ENCODE results near the gene PCSK1. TPM values are rescaled to one million over a fixed set of nuclear protein-coding genes. Genes with fewer than 3 reads are reported as not detected.

Gene PCSK1
- total RNA-seq, 1 experiment from 2014 or later: 0.41 TPM

DNA sequence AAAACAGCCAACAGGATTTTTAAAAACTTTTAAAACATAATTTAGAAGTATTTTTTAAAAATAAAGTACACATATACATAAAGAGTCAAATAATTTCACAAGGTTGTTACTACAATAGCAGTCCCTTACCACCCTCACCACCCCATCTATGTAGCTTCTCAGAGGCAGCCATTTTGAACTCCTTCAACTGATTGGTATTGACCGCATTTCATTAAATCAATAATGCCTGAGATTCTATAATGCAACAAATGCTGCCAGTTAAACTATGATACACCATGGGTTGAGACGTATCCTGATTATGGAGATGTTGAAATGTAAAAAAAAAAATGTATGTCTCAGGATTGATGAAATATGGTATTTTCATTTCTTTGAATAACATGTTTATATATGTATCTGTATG lies 78.8 kb downstream of the PCSK1 start:
- TF ChIP-seq, protein P1, sequence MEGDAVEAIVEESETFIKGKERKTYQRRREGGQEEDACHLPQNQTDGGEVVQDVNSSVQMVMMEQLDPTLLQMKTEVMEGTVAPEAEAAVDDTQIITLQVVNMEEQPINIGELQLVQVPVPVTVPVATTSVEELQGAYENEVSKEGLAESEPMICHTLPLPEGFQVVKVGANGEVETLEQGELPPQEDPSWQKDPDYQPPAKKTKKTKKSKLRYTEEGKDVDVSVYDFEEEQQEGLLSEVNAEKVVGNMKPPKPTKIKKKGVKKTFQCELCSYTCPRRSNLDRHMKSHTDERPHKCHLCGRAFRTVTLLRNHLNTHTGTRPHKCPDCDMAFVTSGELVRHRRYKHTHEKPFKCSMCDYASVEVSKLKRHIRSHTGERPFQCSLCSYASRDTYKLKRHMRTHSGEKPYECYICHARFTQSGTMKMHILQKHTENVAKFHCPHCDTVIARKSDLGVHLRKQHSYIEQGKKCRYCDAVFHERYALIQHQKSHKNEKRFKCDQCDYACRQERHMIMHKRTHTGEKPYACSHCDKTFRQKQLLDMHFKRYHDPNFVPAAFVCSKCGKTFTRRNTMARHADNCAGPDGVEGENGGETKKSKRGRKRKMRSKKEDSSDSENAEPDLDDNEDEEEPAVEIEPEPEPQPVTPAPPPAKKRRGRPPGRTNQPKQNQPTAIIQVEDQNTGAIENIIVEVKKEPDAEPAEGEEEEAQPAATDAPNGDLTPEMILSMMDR (IDR thresholded peaks at IDR 0.05; ENCODE audit: insufficient read depth in 1 of 2, low read depth in 1 of 2, low read length in 1 of 2, severe bottlenecking in 1 of 2, unreplicated experiment in 1 of 2): no peak
- H3K4me3 ChIP-seq (ENCODE audit: low read depth, low read length): no peak overlapping the region
- Mint-ChIP-seq H3K9me3 (ENCODE audit: unreplicated experiment) (peaks cover 23% of the 10 kb centered on the region), H3K4me3 (ENCODE audit: unreplicated experiment) (no peak overlapping the region), H3K27ac (ENCODE audit: unreplicated experiment) (no peak overlapping the region), H3K36me3 (ENCODE audit: insufficient read depth, unreplicated experiment) (no peaks in the 10 kb centered on the region), H3K27me3 (ENCODE audit: insufficient read depth, unreplicated experiment) (no peaks in the 10 kb centered on the region), H3K4me1 (ENCODE audit: low read depth, unreplicated experiment) (no peaks in the 10 kb centered on the region)
- H3K36me3 ChIP-seq (ENCODE audit: control insufficient read depth, insufficient read depth, low read length): no peaks in the 10 kb centered on the region
- no peaks in the 10 kb centered on the region for H3K27me3 ChIP-seq (replicated peaks; ENCODE audit: control insufficient read depth, insufficient read depth, low read length)
- POLR2A ChIA-PET: no interaction called here
- intact Hi-C loops (cut with micrococcal nuclease; ENCODE audit: unreplicated experiment): loop anchor here (5.0 kb wide), 1 partner anchor 78 kb away; the partner anchor contains the start of gene PCSK1
- peaks cover 4% of the 10 kb centered on the region; the same call in 1 of the 2 replicates for H3K9me3 ChIP-seq
- CTCF ChIA-PET: no interaction called here
- DNase-seq: no peak
- H3K4me1 ChIP-seq: peaks cover 28% of the 10 kb centered on the region
- no TSS peak for BruUV-seq (replicated peaks)

DNA sequence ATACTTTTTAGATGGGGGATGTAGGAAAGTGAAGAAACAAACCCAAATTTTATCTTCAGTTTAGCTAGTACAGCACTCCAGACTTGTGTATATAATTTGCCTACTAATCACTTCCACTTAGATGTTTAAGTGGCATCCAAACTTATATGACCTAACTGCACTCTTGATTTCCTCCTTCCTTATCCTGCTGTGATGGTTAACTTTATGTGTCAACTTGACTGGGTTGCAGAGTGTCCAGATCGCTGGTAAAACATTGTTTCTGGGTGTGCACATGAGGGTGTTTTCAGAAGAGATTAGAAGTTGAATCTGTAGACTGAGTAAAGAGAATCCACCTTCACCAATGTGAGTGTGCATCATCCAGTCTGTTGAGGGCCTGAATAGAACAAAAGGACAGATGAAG lies 79.8 kb downstream of the PCSK1 start:
- H3K9me3 Mint-ChIP-seq (ENCODE audit: unreplicated experiment): peaks cover 17% of the 10 kb centered on the region
- H3K4me3 ChIP-seq (ENCODE audit: low read depth, low read length): no peak overlapping the region
- H3K36me3 Mint-ChIP-seq (ENCODE audit: insufficient read depth, unreplicated experiment): no peaks in the 10 kb centered on the region
- peaks cover 24% of the 10 kb centered on the region for H3K4me1 ChIP-seq
- intact Hi-C loops (cut with micrococcal nuclease; ENCODE audit: unreplicated experiment): loop anchor here (5.0 kb wide), 1 partner anchor 79 kb away; the partner anchor contains the start of gene PCSK1
- no peaks in the 10 kb centered on the region for H3K36me3 ChIP-seq (ENCODE audit: control insufficient read depth, insufficient read depth, low read length)
- no TSS peak for BruUV-seq (replicated peaks)
- H3K27me3 Mint-ChIP-seq (ENCODE audit: insufficient read depth, unreplicated experiment): no peaks in the 10 kb centered on the region
- H3K4me1 Mint-ChIP-seq (ENCODE audit: low read depth, unreplicated experiment): no peaks in the 10 kb centered on the region
- POLR2A ChIA-PET: no interaction called here
- CTCF ChIA-PET: no interaction called here
- H3K27me3 ChIP-seq (replicated peaks; ENCODE audit: control insufficient read depth, insufficient read depth, low read length): no peaks in the 10 kb centered on the region
- H3K9me3 ChIP-seq: no peaks in the 10 kb centered on the region
- no peak overlapping the region for H3K27ac Mint-ChIP-seq (ENCODE audit: unreplicated experiment)
- no peak for DNase-seq
- H3K4me3 Mint-ChIP-seq (ENCODE audit: unreplicated experiment): no peak overlapping the region
- TF ChIP-seq, protein P1 (IDR thresholded peaks at IDR 0.05; ENCODE audit: insufficient read depth in 1 of 2, low read depth in 1 of 2, low read length in 1 of 2, severe bottlenecking in 1 of 2, unreplicated experiment in 1 of 2): no peak

- peaks cover 24% of the 10 kb centered on the region for H3K4me1 ChIP-seq
Measured at GRCh38 chr5:96350678-96351077, 82.4 kb downstream of the PCSK1 start.

More at GRCh38 chr5:96350678-96351077, 82.4 kb downstream of the PCSK1 start:
- ChIA-PET POLR2A (no interaction called here), CTCF (interaction anchor here (0.9 to 1.6 kb wide), 3 partner anchors 13 to 458 kb away, joined by 3 to 5 read pairs (median 3); no protein-coding TSS in a partner anchor)
- H3K4me1 Mint-ChIP-seq (ENCODE audit: low read depth, unreplicated experiment): no peaks in the 10 kb centered on the region
- no peaks in the 10 kb centered on the region for H3K27me3 Mint-ChIP-seq (ENCODE audit: insufficient read depth, unreplicated experiment)
- intact Hi-C loops (cut with micrococcal nuclease; ENCODE audit: unreplicated experiment): loop anchor here (5.0 kb wide), 1 partner anchor 82 kb away; the partner anchor contains the start of gene PCSK1
- TF ChIP-seq, protein P1 (IDR thresholded peaks at IDR 0.05; ENCODE audit: insufficient read depth in 1 of 2, low read depth in 1 of 2, low read length in 1 of 2, severe bottlenecking in 1 of 2, unreplicated experiment in 1 of 2): no peak
- Histone ChIP-seq H3K27me3 (replicated peaks; ENCODE audit: control insufficient read depth, insufficient read depth, low read length) (no peaks in the 10 kb centered on the region), H3K4me3 (ENCODE audit: low read depth, low read length) (no peak overlapping the region), H3K9me3 (no peaks in the 10 kb centered on the region), H3K36me3 (ENCODE audit: control insufficient read depth, insufficient read depth, low read length) (no peaks in the 10 kb centered on the region)
- DNase-seq: no peak
- H3K4me3 Mint-ChIP-seq (ENCODE audit: unreplicated experiment): no peak overlapping the region
- H3K36me3 Mint-ChIP-seq (ENCODE audit: insufficient read depth, unreplicated experiment): no peaks in the 10 kb centered on the region
- no peak overlapping the region for H3K27ac Mint-ChIP-seq (ENCODE audit: unreplicated experiment)
- no TSS peak for BruUV-seq (replicated peaks)
- H3K9me3 Mint-ChIP-seq (ENCODE audit: unreplicated experiment): no peaks in the 10 kb centered on the region
